K562 (cell line): ENCODE measurements around the gene AUNIP. TPM values are rescaled to one million over a fixed set of nuclear protein-coding genes. Genes with fewer than 3 reads are reported as not detected.

Source experiments
- BCLAF1 ChIP-seq, 2 experiments: fragments of 450-650 bp in 1 of 2; IDR thresholded peaks; 2 replicates each; pipeline ENCODE4 v1.6.1; 2011 to 2017; ENCODE audit warnings: low read depth in 2 of 2, antibody characterized with exemption in 1 of 2, borderline replicate concordance in 1 of 2, low read length in 1 of 2, mild to moderate bottlenecking in 1 of 2, mixed read lengths in 1 of 2; ENCODE audit not compliant: control insufficient read depth in 1 of 2
- BHLHE40 ChIP-seq: IDR thresholded peaks from 2 replicates; pipeline ENCODE4 v1.6.1; 2011; ENCODE audit warnings: low read length, improper control_type of control experiment
- CBX2 ChIP-seq: fragments of 200-600 bp; sonication (generic); IDR thresholded peaks from one replicate; pipeline ENCODE4 v1.6.1; 2012; ENCODE audit warnings: mild to moderate bottlenecking, low read length, inconsistent platforms; ENCODE audit not compliant: insufficient read depth, poor library complexity, severe bottlenecking
- DPF2 ChIP-seq: fragments of 450-650 bp; IDR thresholded peaks from 2 replicates; pipeline ENCODE4 v1.6.1; 2016
- EGR1 ChIP-seq: fragments of 450-650 bp; conservative IDR thresholded peaks from 2 replicates; pipeline ENCODE4 v1.6.1; 2017; ENCODE audit warnings: mild to moderate bottlenecking
- ELK3 ChIP-seq: fragments of 450-650 bp; formaldehyde crosslinking; IDR thresholded peaks from 2 replicates; pipeline ENCODE4 v1.4.0; 2020; ENCODE audit warnings: mild to moderate bottlenecking
- HDAC1 ChIP-seq, 2 experiments: fragments of 450-650 bp; IDR thresholded peaks; 2 replicates each; pipeline ENCODE4 v1.6.1; 2016 to 2017; ENCODE audit warnings: inconsistent platforms in 1 of 2, mild to moderate bottlenecking in 1 of 2, moderate library complexity in 1 of 2
- HLTF ChIP-seq: fragments of 450-650 bp; IDR thresholded peaks from 2 replicates; pipeline ENCODE4 v1.6.1; 2016
- ILK ChIP-seq: fragments of 450-650 bp; IDR thresholded peaks from 2 replicates; pipeline ENCODE4 v1.6.1; 2016; ENCODE audit warnings: missing genetic modification characterization, low read depth, mild to moderate bottlenecking, missing compliant biosample characterization, moderate library complexity, borderline replicate concordance
- JUNB ChIP-seq: fragments of 450-650 bp; formaldehyde crosslinking; conservative IDR thresholded peaks from 2 replicates; pipeline ENCODE4 v1.4.0; 2020; ENCODE audit warnings: mild to moderate bottlenecking
- L3MBTL2 ChIP-seq: fragments of 450-650 bp; IDR thresholded peaks from 2 replicates; pipeline ENCODE4 v1.6.1; 2016; ENCODE audit warnings: mild to moderate bottlenecking, moderate library complexity
- NCOR1 ChIP-seq: fragments of 450-650 bp; IDR thresholded peaks from 2 replicates; pipeline ENCODE4 v1.6.1; 2016; ENCODE audit warnings: mild to moderate bottlenecking, moderate library complexity
- RCOR1 ChIP-seq, 2 experiments: IDR thresholded peaks; 2 replicates each; pipeline ENCODE4 v1.6.1; 2012; ENCODE audit warnings: low read depth in 2 of 2, low read length in 2 of 2, borderline replicate concordance in 1 of 2, improper control_type of control experiment in 1 of 2
- ZBTB11 ChIP-seq, 3 experiments: fragments of 200-800 bp in 1 of 3; fragments of 250-450 bp in 1 of 3; fragments of 450-650 bp in 1 of 3; sonication (Bioruptor Pico) in 1 of 3; sonication (Bioruptor generic) in 1 of 3; formaldehyde crosslinking in 1 of 3; IDR thresholded peaks; 2 replicates each; pipeline versions ENCODE4 v1.6.1 to v1.8.0; 2016 to 2022; ENCODE audit warnings: mild to moderate bottlenecking in 2 of 3, missing genetic modification characterization in 2 of 3, missing compliant biosample characterization in 1 of 3, moderate library complexity in 1 of 3
- ZNF23 ChIP-seq: fragments of 250-450 bp; sonication (Bioruptor Pico); IDR thresholded peaks from 2 replicates; pipeline ENCODE4 v1.4.0; 2020; ENCODE audit warnings: mild to moderate bottlenecking
- ZSCAN29 ChIP-seq: fragments of 450-650 bp; IDR thresholded peaks from 2 replicates; pipeline ENCODE4 v1.6.1; 2017
- polyA plus RNA-seq, 8 experiments: library from polyadenylated mRNA; depleted of rRNA in 4 of 8; stranded (reverse) in 5 of 8; unstranded in 3 of 8; fragments of >200 nt; fragmentation: Nextera tagmentation in 2 of 8; fragmentation: Illumina TruSeq in 1 of 8; extraction: Ambion mirVana in 2 of 8; extraction: Trizol in 1 of 8; gene quantifications; 2 replicates each; pipeline versions ENCODE4 v1.2.1 to v1.2.3, GENCODE V29; 2011 to 2014; ENCODE audit warnings: inconsistent platforms in 1 of 8, missing spikeins in 1 of 8
- total RNA-seq, 7 experiments: library from RNA; depleted of rRNA in 6 of 7; stranded (reverse); fragments of >200 nt in 6 of 7; fragmentation: Illumina TruSeq in 2 of 7; extraction: Trizol in 2 of 7; gene quantifications; 2 replicates each; pipeline versions ENCODE4 v1.2.1 to v1.2.3, GENCODE V29; 2011 to 2021; ENCODE audit warnings: low replicate concordance in 1 of 7

Gene AUNIP
- total and polyA plus RNA-seq, 9 of the 15 experiments (the other 6 are each of a cell fraction or from before 2014, with no cell fraction given), result 12.1 to 53.8 (median 47.1) TPM

GRCh38 chr1:25819491-25820246, 39.6 kb downstream of the AUNIP start, which contains the start of gene MTFR1L (continued):
- TF ChIP-seq BCLAF1 (IDR thresholded peaks at IDR 0.05; ENCODE audit: borderline replicate concordance in 1 of 2, control insufficient read depth in 1 of 2, low read depth in 2 of 2, low read length in 1 of 2) (peak in 1 of 2 experiments; percentile 50; a peak in 1 of 4 replicates), JUNB (CRISPR knock-in tag) (no peak), ZBTB11 (CRISPR knock-in tag; IDR thresholded peaks at IDR 0.05) (peak in 2 of 3 experiments; percentile 29 to 88; a peak in 2 of 6 replicates), L3MBTL2 (peak; percentile 65), RCOR1 (IDR thresholded peaks at IDR 0.05; ENCODE audit: borderline replicate concordance in 1 of 2, low read depth in 2 of 2, low read length in 2 of 2) (0 out of 4 replicates have a peak, but pooled peaks of 1 of the 2 experiments have one; percentile 32), HDAC1 (IDR thresholded peaks at IDR 0.05) (peak in 1 of 2 experiments; percentile 84; a peak in 2 of 4 replicates), CBX2 (no peak), ILK (no peak), ZNF23 (no peak), ELK3 (CRISPR knock-in tag) (no peak), NCOR1 (peak; percentile 24; the same call in 1 of the 2 replicates), EGR1 (peak; percentile 93), HLTF (0 out of 2 replicates have a peak, but pooled peaks have one; percentile 13), BHLHE40 (peak; percentile 38; the same call in 1 of the 2 replicates), DPF2 (peak; percentile 50), ZSCAN29 (no peak)
